Activated B cell treated with CpG ODN at 0.5 μM for 24 hours (primary cell): Measurements from ENCODE around the gene GRIP1. TPM values are rescaled to one million over a fixed set of nuclear protein-coding genes. Genes with fewer than 3 reads are reported as not detected.
A peak's percentile ranks its signal among the peaks of the same experiment; 100 is the strongest.

ENCODE experiments used
- ATAC-seq: fragments of 200-7000 bp; cut with Tn5 transposase; one replicate; pipeline ENCODE4 v1.10.0; 2021; ENCODE audit warnings: low read depth, mild to moderate bottlenecking, moderate library complexity
- CTCF ChIA-PET: fragments of 350-600 bp; sonication (Branson Sonifier 250); formaldehyde crosslinking; loops from one replicate; lab custom pipeline; 2021; ENCODE audit warnings: antibody characterized with exemption; lab: Charles Lee
- POLR2A ChIA-PET: fragments of 350-600 bp; sonication (Branson Sonifier 250); formaldehyde crosslinking; loops from one replicate; lab custom pipeline; 2021; ENCODE audit warnings: antibody characterized with exemption; lab: Charles Lee
- DNase-seq: peaks from one replicate; pipeline ENCODE4 v3.0.0; 2022
- H3K27ac Mint-ChIP-seq: one replicate; pipeline ENCODE4 v1.8.0; 2020; ENCODE audit warnings: mixed read lengths
- H3K27me3 Mint-ChIP-seq: one replicate; pipeline ENCODE4 v1.8.0; 2021; ENCODE audit warnings: mixed read lengths
- H3K36me3 Mint-ChIP-seq: one replicate; pipeline ENCODE4 v1.8.0; 2021; ENCODE audit warnings: low read depth, mixed read lengths
- H3K4me1 Mint-ChIP-seq: one replicate; pipeline ENCODE4 v1.8.0; 2021; ENCODE audit warnings: mixed read lengths
- H3K4me3 Mint-ChIP-seq: one replicate; pipeline ENCODE4 v1.8.0; 2020; ENCODE audit warnings: mild to moderate bottlenecking, mixed read lengths
- H3K9me3 Mint-ChIP-seq: one replicate; pipeline ENCODE4 v1.8.0; 2020; ENCODE audit warnings: mixed read lengths
- intact Hi-C: fragments of 100-400 bp; cut with micrococcal nuclease; formaldehyde crosslinking; loops from one replicate; pipeline ENCODE4 v1.15.1; 2024
- total RNA-seq: library from RNA; stranded (reverse); gene quantifications from 2 replicates; pipeline ENCODE4 v1.2.3, GENCODE V29; 2022
- TF ChIP-seq, protein P1 (sequence below): fragments of 200-600 bp; IDR thresholded peaks from one replicate; pipeline ENCODE4 v1.8.0; 2022; ENCODE audit warnings: antibody characterized with exemption, mild to moderate bottlenecking

Gene GRIP1
- total RNA-seq, 1 donor from 2014 or later = 0.49 TPM

DNA sequence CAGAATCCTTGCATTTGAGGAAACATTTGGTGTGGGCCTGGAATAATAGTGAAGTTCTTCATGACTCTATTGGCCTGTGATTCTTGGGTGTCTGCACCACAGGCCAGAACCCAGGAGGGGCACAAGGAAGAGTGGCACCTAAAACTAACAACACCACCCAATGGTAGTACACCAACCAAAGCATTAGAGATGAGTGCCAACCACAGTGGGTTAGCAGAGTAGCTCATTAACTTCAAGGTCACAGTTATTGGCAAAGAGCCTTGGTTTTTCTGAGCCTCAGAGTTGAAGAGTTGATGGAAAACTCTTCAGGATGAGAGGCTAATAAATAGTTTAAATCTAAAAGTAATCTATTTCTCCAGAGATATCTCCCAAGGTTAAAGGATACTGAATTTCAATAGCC lies 319.6 kb downstream of the GRIP1 start:
- ATAC-seq = no peak
- CTCF ChIA-PET = no interaction called here
- no peaks in the 10 kb centered on the region for H3K36me3 Mint-ChIP-seq

DNA sequence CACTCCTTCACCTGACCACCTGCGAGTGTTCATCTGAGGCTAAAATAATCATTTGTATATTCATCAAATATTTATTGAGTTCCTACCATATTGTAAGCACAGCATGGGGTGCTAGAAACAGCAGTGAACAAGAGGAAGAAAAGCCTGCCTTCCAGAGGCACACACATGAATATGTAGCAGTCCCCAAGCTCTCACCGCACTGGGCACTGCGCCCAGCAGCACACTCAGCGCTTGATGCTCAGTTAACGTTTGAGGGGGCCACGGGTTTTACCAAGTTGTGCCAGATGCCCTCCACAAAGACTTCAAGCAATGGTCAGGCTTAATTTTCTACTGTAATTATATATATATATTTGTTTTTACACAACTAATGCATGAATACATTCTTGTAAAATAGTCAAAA lies 324.6 kb downstream of the GRIP1 start:
- DNase-seq = no peak
- TF ChIP-seq, protein P1, sequence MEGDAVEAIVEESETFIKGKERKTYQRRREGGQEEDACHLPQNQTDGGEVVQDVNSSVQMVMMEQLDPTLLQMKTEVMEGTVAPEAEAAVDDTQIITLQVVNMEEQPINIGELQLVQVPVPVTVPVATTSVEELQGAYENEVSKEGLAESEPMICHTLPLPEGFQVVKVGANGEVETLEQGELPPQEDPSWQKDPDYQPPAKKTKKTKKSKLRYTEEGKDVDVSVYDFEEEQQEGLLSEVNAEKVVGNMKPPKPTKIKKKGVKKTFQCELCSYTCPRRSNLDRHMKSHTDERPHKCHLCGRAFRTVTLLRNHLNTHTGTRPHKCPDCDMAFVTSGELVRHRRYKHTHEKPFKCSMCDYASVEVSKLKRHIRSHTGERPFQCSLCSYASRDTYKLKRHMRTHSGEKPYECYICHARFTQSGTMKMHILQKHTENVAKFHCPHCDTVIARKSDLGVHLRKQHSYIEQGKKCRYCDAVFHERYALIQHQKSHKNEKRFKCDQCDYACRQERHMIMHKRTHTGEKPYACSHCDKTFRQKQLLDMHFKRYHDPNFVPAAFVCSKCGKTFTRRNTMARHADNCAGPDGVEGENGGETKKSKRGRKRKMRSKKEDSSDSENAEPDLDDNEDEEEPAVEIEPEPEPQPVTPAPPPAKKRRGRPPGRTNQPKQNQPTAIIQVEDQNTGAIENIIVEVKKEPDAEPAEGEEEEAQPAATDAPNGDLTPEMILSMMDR = no peak
- no peak overlapping the region for H3K4me3 Mint-ChIP-seq
- no peaks in the 10 kb centered on the region for H3K27me3 Mint-ChIP-seq
- no peaks in the 10 kb centered on the region for H3K9me3 Mint-ChIP-seq
- POLR2A ChIA-PET = no interaction called here
- no peaks in the 10 kb centered on the region for H3K36me3 Mint-ChIP-seq
- no peak for ATAC-seq
- no peaks in the 10 kb centered on the region for H3K4me1 Mint-ChIP-seq
- H3K27ac Mint-ChIP-seq = no peak overlapping the region
- intact Hi-C loops = no loop called here
- CTCF ChIA-PET = interaction anchor here (1.6 to 6.0 kb wide), 2 partner anchors 340 to 506 kb away, joined by 4 to 72 read pairs; no protein-coding TSS in a partner anchor

More for the DNA sequence above, 319.6 kb downstream of the GRIP1 start:
- intact Hi-C loops = no loop called here
- no peaks in the 10 kb centered on the region for H3K27me3 Mint-ChIP-seq
- no peak for DNase-seq
- POLR2A ChIA-PET = no interaction called here
- H3K4me3 Mint-ChIP-seq = no peak overlapping the region
- H3K9me3 Mint-ChIP-seq = no peaks in the 10 kb centered on the region
- H3K27ac Mint-ChIP-seq = no peak overlapping the region
- TF ChIP-seq, protein P1 = no peak
- H3K4me1 Mint-ChIP-seq = no peaks in the 10 kb centered on the region

DNA sequence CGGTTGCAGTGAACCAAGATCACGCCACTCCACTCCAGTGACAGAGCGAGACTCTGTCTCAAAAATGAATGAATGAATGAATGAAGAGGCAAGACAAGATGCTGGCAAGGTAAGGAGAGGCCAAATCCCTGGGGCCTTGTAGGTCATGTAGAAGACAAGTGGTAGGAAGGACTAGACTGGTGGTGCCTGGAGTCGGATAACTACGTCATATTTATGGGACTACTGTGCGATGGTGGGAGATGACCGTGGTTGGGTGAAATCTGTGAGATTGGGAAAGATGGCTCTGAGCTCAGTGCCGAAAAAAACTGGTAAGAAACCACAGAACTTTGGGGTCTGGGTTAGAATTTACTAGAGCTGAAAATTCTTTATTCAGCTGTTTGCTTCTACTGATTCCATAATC lies 326.0 kb downstream of the GRIP1 start:
- no peaks in the 10 kb centered on the region for H3K9me3 Mint-ChIP-seq
- no peak overlapping the region for H3K4me3 Mint-ChIP-seq
- ChIA-PET POLR2A (interaction anchor here (1.2 kb wide), 1 partner anchor 340 kb away, joined by 3 read pairs; no protein-coding TSS in a partner anchor), CTCF (interaction anchor here (0.8 to 6.0 kb wide), 7 partner anchors 118 to 505 kb away, joined by 3 to 72 read pairs (median 4); no protein-coding TSS in a partner anchor)
- no peaks in the 10 kb centered on the region for H3K4me1 Mint-ChIP-seq
- ATAC-seq (no peak), DNase-seq (no peak)
- H3K36me3 Mint-ChIP-seq = no peaks in the 10 kb centered on the region
- TF ChIP-seq, protein P1 = no peak
- no peak overlapping the region for H3K27ac Mint-ChIP-seq
- H3K27me3 Mint-ChIP-seq = no peaks in the 10 kb centered on the region
- intact Hi-C loops = loop anchor here (1.0 kb wide), 2 partner anchors 341 to 508 kb away; no protein-coding TSS in a partner anchor

DNA sequence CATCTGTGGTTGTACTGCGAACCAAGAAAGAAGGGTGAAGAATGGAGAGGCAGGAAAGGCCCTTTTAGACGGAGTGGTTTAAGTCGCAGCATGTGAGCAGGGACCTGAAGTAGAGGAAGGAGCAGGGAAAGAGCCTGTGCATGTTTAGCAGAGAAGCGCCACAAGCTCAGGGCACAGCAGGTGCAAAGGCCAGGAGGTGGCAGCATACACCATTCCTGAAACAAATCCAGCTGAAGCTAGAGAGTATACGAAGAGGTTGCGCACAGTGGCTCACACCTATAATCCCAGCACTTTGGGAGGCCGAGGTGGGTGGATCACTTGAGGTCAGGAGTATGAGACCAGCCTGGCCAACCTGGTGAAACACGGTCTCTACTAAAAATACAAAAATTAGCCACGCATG lies 326.7 kb downstream of the GRIP1 start:
- Mint-ChIP-seq H3K4me1 (no peaks in the 10 kb centered on the region), H3K27ac (no peak overlapping the region), H3K9me3 (no peaks in the 10 kb centered on the region), H3K27me3 (no peaks in the 10 kb centered on the region), H3K4me3 (no peak overlapping the region), H3K36me3 (peaks cover 1% of the 10 kb centered on the region)
- intact Hi-C loops = loop anchor here (1.0 kb wide), 2 partner anchors 342 to 509 kb away; no protein-coding TSS in a partner anchor
- POLR2A ChIA-PET = interaction anchor here (1.2 kb wide), 1 partner anchor 341 kb away, joined by 3 read pairs; no protein-coding TSS in a partner anchor
- CTCF ChIA-PET = interaction anchor here (0.8 to 6.0 kb wide), 8 partner anchors 12 to 506 kb away, joined by 3 to 72 read pairs (median 4); no protein-coding TSS in a partner anchor
- TF ChIP-seq, protein P1 = no peak
- ATAC-seq (peak; percentile 37), DNase-seq (no peak)

DNA sequence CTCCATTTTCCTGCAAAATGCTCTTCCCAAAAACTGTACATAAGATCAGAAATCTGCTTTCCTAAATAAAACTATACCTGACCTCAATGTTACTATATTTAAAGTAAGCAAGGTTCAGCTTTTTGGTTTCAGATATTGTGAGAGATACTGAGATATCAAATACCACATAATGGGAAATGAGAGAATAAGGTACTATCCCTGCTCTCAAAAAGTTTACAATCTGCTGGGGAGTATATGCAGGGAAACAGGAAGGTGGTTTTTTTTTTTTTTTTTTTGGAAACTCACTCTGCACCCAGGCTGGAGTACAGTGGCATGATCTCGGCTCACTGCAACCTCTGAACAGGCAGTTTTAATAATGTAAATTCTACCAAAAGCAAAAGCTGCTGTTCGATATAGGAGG lies 327.6 kb downstream of the GRIP1 start:
- Mint-ChIP-seq H3K36me3 (peaks cover 5% of the 10 kb centered on the region), H3K27ac (no peak overlapping the region), H3K4me3 (no peak overlapping the region), H3K27me3 (no peaks in the 10 kb centered on the region), H3K9me3 (no peaks in the 10 kb centered on the region), H3K4me1 (no peaks in the 10 kb centered on the region)
- ATAC-seq = no peak
- TF ChIP-seq, protein P1 = no peak
- no peak for DNase-seq
- ChIA-PET CTCF (interaction anchor here (0.7 to 6.0 kb wide), 3 partner anchors 206 to 461 kb away, joined by 3 to 72 read pairs (median 4); no protein-coding TSS in a partner anchor), POLR2A (no interaction called here)
- intact Hi-C loops = no loop called here
